Lower lobe of right lung (tissue), 2 donors: ENCODE data around the gene RPS6KA6. TPM values are rescaled to one million over a fixed set of nuclear protein-coding genes. Genes with fewer than 3 reads are reported as not detected.

Experiments
- ATAC-seq, 2 donors: fragments of 200-7000 bp; cut with Tn5 transposase; one replicate each; pipeline ENCODE4 v1.9.1; 2020 to 2022; ENCODE audit warnings: mild to moderate bottlenecking in 2 of 2, moderate library complexity in 2 of 2
- DNase-seq: peaks from one replicate; pipeline ENCODE4 v3.0.0-alpha.2; 2020
- H3K27ac ChIP-seq: fragments of 200-600 bp; one replicate; pipeline ENCODE4 v1.8.0; 2022
- H3K27me3 ChIP-seq: fragments of 200-600 bp; one replicate; pipeline ENCODE4 v1.8.0; 2022; ENCODE audit warnings: low read depth
- H3K36me3 ChIP-seq: fragments of 200-600 bp; one replicate; pipeline ENCODE4 v1.8.0; 2022; ENCODE audit warnings: mild to moderate bottlenecking
- H3K4me1 ChIP-seq: fragments of 200-600 bp; one replicate; pipeline ENCODE4 v1.8.0; 2022
- H3K4me3 ChIP-seq: fragments of 200-600 bp; one replicate; pipeline ENCODE4 v1.8.0; 2022; ENCODE audit warnings: mild to moderate bottlenecking
- H3K9me3 ChIP-seq: fragments of 200-600 bp; one replicate; pipeline ENCODE4 v1.8.0; 2022
- CTCF ChIP-seq: fragments of 200-600 bp; IDR thresholded peaks from one replicate; pipeline ENCODE4 v1.8.0; 2022; ENCODE audit warnings: antibody characterized with exemption, mild to moderate bottlenecking
- intact Hi-C: fragments of 100-400 bp; cut with DNase I; formaldehyde crosslinking; loops from one replicate; pipeline ENCODE4 v1.11.0; 2022
- total RNA-seq: library from RNA; stranded (reverse); fragmentation: NEBNext Ultra II Directional; extraction: Animal tissue kit (Norgen Biotek cat#: 25700); gene quantifications from one replicate; pipeline ENCODE4 v1.2.1, GENCODE V29; 2021
- donor health status: DM: no; HTN: yes; CAD: no; lungs with severe emphysema.

RPS6KA6 gene
- total RNA-seq, 1 donor from 2014 or later = 1.9 TPM

GRCh38 chrX:84182516-84182915 is 5.5 kb downstream of the RPS6KA6 start:
- Histone ChIP-seq H3K9me3 (no peaks in the 10 kb centered on the region), H3K4me3 (no peak overlapping the region), H3K27me3 (no peaks in the 10 kb centered on the region), H3K36me3 (no peaks in the 10 kb centered on the region), H3K27ac (no peak overlapping the region), H3K4me1 (no peaks in the 10 kb centered on the region)
- intact Hi-C loops = no loop called here
- DNase-seq (no peak), ATAC-seq (no peak)
- TF ChIP-seq CTCF = no peak

GRCh38 chrX:84175958-84176357 is 12.0 kb downstream of the RPS6KA6 start:
- DNase-seq = no peak
- no peak for TF ChIP-seq CTCF
- intact Hi-C loops = no loop called here

GRCh38 chrX:84175274-84175673 is 12.7 kb downstream of the RPS6KA6 start:
- Histone ChIP-seq H3K36me3 (no peaks in the 10 kb centered on the region), H3K4me1 (no peaks in the 10 kb centered on the region), H3K9me3 (no peaks in the 10 kb centered on the region), H3K27me3 (no peaks in the 10 kb centered on the region), H3K4me3 (no peak overlapping the region), H3K27ac (no peak overlapping the region)
- intact Hi-C loops = no loop called here
- DNase-seq = no peak
- ATAC-seq = no peak
- no peak for TF ChIP-seq CTCF

More at GRCh38 chrX:84175958-84176357, 12.0 kb downstream of the RPS6KA6 start:
- no peak overlapping the region for H3K27ac ChIP-seq
- no peak overlapping the region for H3K4me3 ChIP-seq
- no peaks in the 10 kb centered on the region for H3K36me3 ChIP-seq
- ATAC-seq = no peak
- H3K9me3 ChIP-seq = no peaks in the 10 kb centered on the region
- no peaks in the 10 kb centered on the region for H3K27me3 ChIP-seq
- no peaks in the 10 kb centered on the region for H3K4me1 ChIP-seq

GRCh38 chrX:84174348-84174747 is 13.7 kb downstream of the RPS6KA6 start:
- Histone ChIP-seq H3K9me3 (no peaks in the 10 kb centered on the region), H3K4me3 (no peak overlapping the region), H3K27me3 (no peaks in the 10 kb centered on the region), H3K36me3 (no peaks in the 10 kb centered on the region), H3K27ac (no peak overlapping the region), H3K4me1 (no peaks in the 10 kb centered on the region)
- TF ChIP-seq CTCF = no peak
- DNase-seq = no peak
- no peak for ATAC-seq
- intact Hi-C loops = no loop called here

GRCh38 chrX:84170931-84171330 is 17.1 kb downstream of the RPS6KA6 start:
- H3K27ac ChIP-seq = no peak overlapping the region
- no peaks in the 10 kb centered on the region for H3K27me3 ChIP-seq
- TF ChIP-seq CTCF = no peak
- DNase-seq (no peak), ATAC-seq (no peak)
- no peaks in the 10 kb centered on the region for H3K4me1 ChIP-seq
- no peak overlapping the region for H3K4me3 ChIP-seq
- no peaks in the 10 kb centered on the region for H3K36me3 ChIP-seq
- intact Hi-C loops = no loop called here
- no peaks in the 10 kb centered on the region for H3K9me3 ChIP-seq

GRCh38 chrX:84168574-84168973 is 19.4 kb downstream of the RPS6KA6 start:
- no peak overlapping the region for H3K4me3 ChIP-seq
- no peak for ATAC-seq
- DNase-seq = no peak
- H3K4me1 ChIP-seq = no peaks in the 10 kb centered on the region
- H3K27me3 ChIP-seq = no peaks in the 10 kb centered on the region
- no peaks in the 10 kb centered on the region for H3K9me3 ChIP-seq
- intact Hi-C loops = no loop called here
- H3K27ac ChIP-seq = no peak overlapping the region
- no peaks in the 10 kb centered on the region for H3K36me3 ChIP-seq
- no peak for TF ChIP-seq CTCF
